Left kidney (tissue), 2 donors: Measurements from ENCODE around the gene DLGAP4. TPM values are rescaled to one million over a fixed set of nuclear protein-coding genes. Genes with fewer than 3 reads are reported as not detected.
"Not testable (repeated sequence)": the region's sequence is repeated elsewhere in the genome, so short reads cannot be mapped to it uniquely, and the experiment has no call there.

Source experiments
- DNase-seq: peaks from one replicate; pipeline ENCODE4 v3.0.0-alpha.2; 2013
- polyA plus RNA-seq: library from polyadenylated mRNA; unstranded; fragments of 120-200 nt; gene quantifications from one replicate; pipeline ENCODE4 v1.2.1, GENCODE V29; 2013; ENCODE audit not compliant: insufficient read length

Gene DLGAP4
- polyA plus RNA-seq, 1 donor: 57.8 TPM

GRCh38 chr20:36379914-36380313 lies 73.8 kb downstream of the DLGAP4 start:
- DNase-seq: not testable (repeated sequence)

- DNase-seq: peak; percentile 56
These were observed 78.0 kb downstream of the DLGAP4 start for GRCh38 chr20:36384022-36384619.

GRCh38 chr20:36385503-36385902 lies 79.4 kb downstream of the DLGAP4 start:
- DNase-seq: no peak

- no peak for DNase-seq
These were observed 80.1 kb downstream of the DLGAP4 start for GRCh38 chr20:36386236-36386635.

GRCh38 chr20:36390269-36390668 lies 84.1 kb downstream of the DLGAP4 start:
- no peak for DNase-seq

GRCh38 chr20:36390719-36391415 lies 84.7 kb downstream of the DLGAP4 start:
- DNase-seq: no peak

GRCh38 chr20:36391456-36391855 lies 85.3 kb downstream of the DLGAP4 start:
- DNase-seq: no peak

GRCh38 chr20:36391955-36392354 lies 85.8 kb downstream of the DLGAP4 start:
- no peak for DNase-seq

GRCh38 chr20:36392989-36393388 lies 86.8 kb downstream of the DLGAP4 start:
- no peak for DNase-seq

GRCh38 chr20:36394340-36394965 lies 88.3 kb downstream of the DLGAP4 start:
- peak; percentile 31 for DNase-seq

- DNase-seq: no peak
These were observed 90.2 kb downstream of the DLGAP4 start for GRCh38 chr20:36396340-36396739.

- no peak for DNase-seq
These were observed 90.9 kb downstream of the DLGAP4 start for GRCh38 chr20:36396847-36397630.

GRCh38 chr20:36398515-36398914 lies 92.4 kb downstream of the DLGAP4 start:
- no peak for DNase-seq

- no peak for DNase-seq
These were observed 93.2 kb downstream of the DLGAP4 start for GRCh38 chr20:36399147-36399968.

- DNase-seq: no peak
These were observed 93.9 kb downstream of the DLGAP4 start for GRCh38 chr20:36399969-36400545.

- DNase-seq: no peak
These were observed 95.0 kb downstream of the DLGAP4 start for GRCh38 chr20:36400909-36401735.

- no peak for DNase-seq
These were observed 96.6 kb downstream of the DLGAP4 start for GRCh38 chr20:36402708-36403107.

- DNase-seq: no peak
These were observed 98.4 kb downstream of the DLGAP4 start for GRCh38 chr20:36404435-36404978.

GRCh38 chr20:36405255-36405654 lies 99.1 kb downstream of the DLGAP4 start:
- DNase-seq: no peak

- DNase-seq: no peak
These were observed 101.1 kb downstream of the DLGAP4 start for GRCh38 chr20:36407199-36407733.
